Esophagus muscularis mucosa (tissue), 3 donors: ENCODE measurements around the gene HSD11B2.

Experiments used
- POLR2A ChIP-seq: fragments of 450-650 bp; IDR thresholded peaks from one replicate; pipeline ENCODE4 v1.6.1; 2017; ENCODE audit warnings: antibody characterized with exemption, moderate library complexity, mild to moderate bottlenecking, low read depth
- TF ChIP-seq, protein P1 (sequence below), 3 experiments: fragments of 200-600 bp in 2 of 3; fragments of 450-650 bp in 1 of 3; sonication (generic) in 2 of 3; IDR thresholded peaks; one replicate each; pipeline ENCODE4 v1.5.1; 2017 to 2019; ENCODE audit warnings: antibody characterized with exemption in 3 of 3, mild to moderate bottlenecking in 2 of 3, moderate library complexity in 1 of 3

DNA sequence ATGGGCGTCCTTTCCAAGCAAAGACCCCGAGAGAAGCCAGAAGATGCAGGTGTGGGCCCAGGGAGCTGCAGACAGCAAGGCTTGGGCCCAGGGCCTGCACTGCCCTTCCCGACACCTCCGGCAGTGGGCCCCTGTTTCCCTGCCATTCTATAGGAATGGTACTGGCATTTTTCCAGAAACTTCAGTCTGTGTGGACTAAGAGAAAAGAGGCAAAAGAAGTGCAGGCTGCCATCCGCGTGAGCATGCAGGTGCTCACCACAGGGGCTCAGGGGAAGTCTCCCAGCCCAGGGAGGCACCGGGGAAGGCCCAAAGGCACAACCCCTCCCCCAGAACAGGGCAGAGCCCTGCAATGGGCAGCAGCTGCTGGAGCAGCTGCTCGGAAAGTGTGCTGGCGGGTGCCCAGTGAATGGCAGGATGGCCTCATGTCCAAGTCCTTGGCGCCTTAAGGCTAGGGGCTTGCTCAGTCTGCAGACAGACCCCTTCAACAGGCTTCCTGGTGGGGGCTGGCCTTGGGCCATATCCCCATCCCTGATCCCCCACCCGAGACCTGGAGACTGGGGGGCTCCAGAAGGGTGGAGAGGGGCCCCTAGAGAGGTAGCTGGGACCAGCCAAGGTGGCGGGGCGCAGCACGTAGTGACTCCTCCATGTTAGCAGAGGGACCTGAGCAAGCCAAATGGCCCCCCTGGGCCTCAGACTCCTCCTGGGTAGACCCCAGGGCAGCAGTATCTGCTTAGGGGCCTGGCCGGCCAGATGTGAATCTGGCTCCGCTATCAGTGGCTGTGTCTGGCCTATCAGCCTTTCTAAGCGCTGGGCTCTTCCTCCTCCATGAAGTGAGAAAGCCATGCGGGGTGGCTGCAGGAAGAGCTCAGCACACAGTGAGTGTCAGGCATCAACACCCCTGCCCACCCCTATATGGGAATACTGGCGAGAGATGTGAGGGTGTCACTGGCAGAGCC, 30.9 kb upstream of the HSD11B2 start:
- TF ChIP-seq POLR2A = no peak
- TF ChIP-seq, protein P1, sequence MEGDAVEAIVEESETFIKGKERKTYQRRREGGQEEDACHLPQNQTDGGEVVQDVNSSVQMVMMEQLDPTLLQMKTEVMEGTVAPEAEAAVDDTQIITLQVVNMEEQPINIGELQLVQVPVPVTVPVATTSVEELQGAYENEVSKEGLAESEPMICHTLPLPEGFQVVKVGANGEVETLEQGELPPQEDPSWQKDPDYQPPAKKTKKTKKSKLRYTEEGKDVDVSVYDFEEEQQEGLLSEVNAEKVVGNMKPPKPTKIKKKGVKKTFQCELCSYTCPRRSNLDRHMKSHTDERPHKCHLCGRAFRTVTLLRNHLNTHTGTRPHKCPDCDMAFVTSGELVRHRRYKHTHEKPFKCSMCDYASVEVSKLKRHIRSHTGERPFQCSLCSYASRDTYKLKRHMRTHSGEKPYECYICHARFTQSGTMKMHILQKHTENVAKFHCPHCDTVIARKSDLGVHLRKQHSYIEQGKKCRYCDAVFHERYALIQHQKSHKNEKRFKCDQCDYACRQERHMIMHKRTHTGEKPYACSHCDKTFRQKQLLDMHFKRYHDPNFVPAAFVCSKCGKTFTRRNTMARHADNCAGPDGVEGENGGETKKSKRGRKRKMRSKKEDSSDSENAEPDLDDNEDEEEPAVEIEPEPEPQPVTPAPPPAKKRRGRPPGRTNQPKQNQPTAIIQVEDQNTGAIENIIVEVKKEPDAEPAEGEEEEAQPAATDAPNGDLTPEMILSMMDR (IDR thresholded peaks at IDR 0.05) = peak in 1 of 3 experiments; percentile 5
